Measurements from ENCODE around the gene MASP2.
"Not testable (repeated sequence)": the region's sequence is repeated elsewhere in the genome, so short reads cannot be mapped to it uniquely, and the experiment has no call there.

Gene MASP2

DNA sequence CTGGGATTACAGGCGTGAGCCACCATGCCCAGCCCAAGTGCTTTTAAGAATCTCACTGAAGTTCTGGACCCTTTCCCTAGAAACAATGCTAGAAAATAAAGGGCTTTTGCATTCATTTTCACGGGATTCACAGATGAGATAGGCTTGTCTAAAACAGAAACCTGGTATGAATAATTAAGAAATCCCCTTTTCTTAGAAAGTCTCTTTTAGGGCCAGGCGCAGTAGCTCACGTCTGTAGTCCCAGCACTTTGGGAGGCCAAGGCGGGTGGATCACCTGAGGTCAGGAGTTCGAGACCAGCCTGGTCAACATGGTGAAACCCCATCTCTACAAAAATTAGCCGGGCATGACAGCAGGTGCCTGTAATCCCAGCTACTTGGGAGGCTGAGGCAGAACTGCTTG is 26.4 kb upstream of the MASP2 start:
- not testable (repeated sequence) for H4K12ac ChIP-seq (ENCODE audit: low read depth, low read length); H2AFZ ChIP-seq (ENCODE audit: insufficient read depth, low read length, poor library complexity); H3K4me3 ChIP-seq (ENCODE audit: low read depth, low read length); H3K23ac ChIP-seq (ENCODE audit: low read length); H3K14ac ChIP-seq (ENCODE audit: low read length); H2BK5ac ChIP-seq (ENCODE audit: low read depth, low read length, poor library complexity); H2AK5ac ChIP-seq (ENCODE audit: low read length); DNase-seq; H3K4me2 ChIP-seq (ENCODE audit: low read length); H3K9me3 ChIP-seq (ENCODE audit: insufficient read depth, low read depth, low read length); H3K79me2 ChIP-seq (ENCODE audit: control insufficient read depth, insufficient read depth, low read length, poor library complexity); H3K79me1 ChIP-seq (ENCODE audit: low read length); H3K18ac ChIP-seq (ENCODE audit: low read length); H4K91ac ChIP-seq (ENCODE audit: low read depth, low read length); H2BK12ac ChIP-seq (ENCODE audit: low read length); H2BK120ac ChIP-seq (ENCODE audit: insufficient read depth, low read length, poor library complexity); H3K4me1 ChIP-seq (ENCODE audit: control insufficient read depth in 1 of 2, insufficient read depth in 2 of 2, low read length in 2 of 2); H3K27ac ChIP-seq (ENCODE audit: low read depth, low read length); H4K8ac ChIP-seq (ENCODE audit: low read depth, low read length); H3K9ac ChIP-seq (ENCODE audit: low read length); H3K4ac ChIP-seq (ENCODE audit: low read depth, low read length); H3K27me3 ChIP-seq (ENCODE audit: insufficient read depth, low read length)
- no CpG with 5 or more reads among the region's 7 CpGs for WGBS (ENCODE audit: extremely low coverage, insufficient coverage, insufficient read length)
- peaks cover 77 to 86% of the 10 kb centered on the region in 2 experiments for H3K36me3 ChIP-seq (ENCODE audit: control insufficient read depth in 1 of 2, insufficient read depth in 2 of 2, low read length in 2 of 2)

DNA sequence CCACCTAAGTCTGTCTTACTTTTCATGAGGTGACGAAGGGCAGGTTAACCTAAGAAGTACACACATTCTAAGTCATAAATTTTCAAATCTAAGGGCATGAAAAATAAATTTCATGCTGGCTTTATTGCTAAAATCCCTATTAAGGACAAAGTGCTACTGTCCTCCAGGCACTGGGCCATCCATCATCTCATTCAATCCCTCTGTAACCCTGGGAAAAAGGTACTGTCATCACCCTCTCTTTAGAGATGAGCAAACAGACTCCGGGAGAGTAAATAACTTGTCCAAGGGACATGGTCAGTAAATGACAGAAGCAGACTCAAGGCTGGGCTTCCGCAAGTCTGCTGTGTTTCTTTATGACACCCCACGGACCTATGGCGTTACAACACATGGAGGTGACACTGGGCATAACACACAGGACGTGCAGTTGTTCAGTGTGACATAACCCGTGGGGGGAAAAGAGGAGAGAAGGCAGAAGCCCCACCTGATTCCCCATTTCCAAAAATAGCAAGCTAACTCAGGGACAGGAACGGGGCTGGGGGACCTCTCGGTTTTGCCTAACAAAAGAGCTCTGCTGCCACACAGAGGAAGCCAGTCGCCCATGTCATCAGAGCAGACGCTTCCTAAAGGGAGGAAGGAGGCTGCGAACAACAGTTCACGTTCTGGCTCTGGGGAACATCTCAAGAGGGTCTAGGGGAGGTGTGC is 25.3 kb upstream of the MASP2 start:
- no peak for DNase-seq
- Histone ChIP-seq H2AK5ac (ENCODE audit: low read length) (no peak overlapping the region), H3K18ac (ENCODE audit: low read length) (no peak overlapping the region), H4K91ac (ENCODE audit: low read depth, low read length) (no peak overlapping the region), H4K12ac (ENCODE audit: low read depth, low read length) (no peak overlapping the region), H3K27me3 (ENCODE audit: insufficient read depth, low read length) (no peaks in the 10 kb centered on the region), H3K23ac (ENCODE audit: low read length) (no peak overlapping the region), H2BK120ac (ENCODE audit: insufficient read depth, low read length, poor library complexity) (no peak overlapping the region), H3K4ac (ENCODE audit: low read depth, low read length) (no peak overlapping the region), H3K4me1 (ENCODE audit: control insufficient read depth in 1 of 2, insufficient read depth in 2 of 2, low read length in 2 of 2) (no peaks in the 10 kb centered on the region), H3K9ac (ENCODE audit: low read length) (no peak overlapping the region), H2BK12ac (ENCODE audit: low read length) (no peak overlapping the region), H3K36me3 (ENCODE audit: control insufficient read depth in 1 of 2, insufficient read depth in 2 of 2, low read length in 2 of 2) (peaks cover 81 to 90% of the 10 kb centered on the region in 2 experiments), H3K27ac (ENCODE audit: low read depth, low read length) (no peak overlapping the region), H3K4me3 (ENCODE audit: low read depth, low read length) (no peak overlapping the region), H3K79me1 (ENCODE audit: low read length) (no peaks in the 10 kb centered on the region), H2BK5ac (ENCODE audit: low read depth, low read length, poor library complexity) (no peak overlapping the region), H3K4me2 (ENCODE audit: low read length) (no peak overlapping the region), H4K8ac (ENCODE audit: low read depth, low read length) (no peak overlapping the region), H3K9me3 (ENCODE audit: insufficient read depth, low read depth, low read length) (no peaks in the 10 kb centered on the region), H2AFZ (ENCODE audit: insufficient read depth, low read length, poor library complexity) (no peak overlapping the region), H3K79me2 (ENCODE audit: control insufficient read depth, insufficient read depth, low read length, poor library complexity) (no peaks in the 10 kb centered on the region), H3K14ac (ENCODE audit: low read length) (no peak overlapping the region)
- no CpG with 5 or more reads among the region's 13 CpGs for WGBS (ENCODE audit: extremely low coverage, insufficient coverage, insufficient read length)

DNA sequence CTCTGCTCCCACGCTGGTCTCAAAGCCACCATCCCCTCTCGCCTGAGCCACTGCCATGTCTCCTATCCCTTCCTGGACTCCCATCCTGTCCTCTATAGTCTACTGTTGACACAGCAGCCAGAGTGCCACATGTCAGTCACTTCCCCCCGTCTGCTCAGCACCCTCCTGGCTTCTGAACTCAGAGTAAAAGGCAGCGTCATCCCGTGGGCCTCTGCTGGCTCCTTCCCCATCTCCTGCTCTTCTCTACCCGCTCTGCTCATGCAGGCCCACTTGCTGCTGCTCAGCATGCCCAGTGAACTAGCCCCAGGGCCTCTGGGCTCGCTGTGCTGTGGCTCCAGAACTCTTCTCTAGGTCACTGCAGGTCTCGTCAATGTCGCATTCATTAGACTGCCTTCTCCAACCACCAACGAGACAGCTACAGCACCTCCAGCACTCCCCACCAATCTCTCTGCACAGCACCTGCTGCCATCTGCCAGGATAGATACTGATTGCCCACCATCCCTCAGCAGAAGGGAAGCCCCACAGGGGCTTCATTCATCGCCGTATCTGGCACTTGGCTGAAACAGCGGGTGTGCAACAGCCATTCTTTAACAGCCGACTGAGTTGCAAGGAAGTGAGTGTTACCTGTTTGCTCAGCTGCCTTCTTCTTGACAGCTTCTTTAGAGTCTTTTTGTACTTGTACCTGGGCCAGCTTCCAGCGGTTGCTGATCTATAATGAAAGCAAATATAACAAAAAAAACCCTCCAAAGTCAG is 24.6 kb upstream of the MASP2 start:
- Histone ChIP-seq H3K4me3 (ENCODE audit: low read depth, low read length) (no peak overlapping the region), H2AK5ac (ENCODE audit: low read length) (no peak overlapping the region), H4K8ac (ENCODE audit: low read depth, low read length) (no peak overlapping the region), H4K91ac (ENCODE audit: low read depth, low read length) (no peak overlapping the region), H3K9ac (ENCODE audit: low read length) (no peak overlapping the region), H3K27ac (ENCODE audit: low read depth, low read length) (no peak overlapping the region), H3K23ac (ENCODE audit: low read length) (no peak overlapping the region), H2AFZ (ENCODE audit: insufficient read depth, low read length, poor library complexity) (no peak overlapping the region), H4K12ac (ENCODE audit: low read depth, low read length) (no peak overlapping the region), H3K36me3 (ENCODE audit: control insufficient read depth in 1 of 2, insufficient read depth in 2 of 2, low read length in 2 of 2) (peaks cover 76 to 85% of the 10 kb centered on the region in 2 experiments), H2BK12ac (ENCODE audit: low read length) (no peak overlapping the region), H3K18ac (ENCODE audit: low read length) (no peak overlapping the region), H3K4ac (ENCODE audit: low read depth, low read length) (no peak overlapping the region), H3K14ac (ENCODE audit: low read length) (no peak overlapping the region), H2BK5ac (ENCODE audit: low read depth, low read length, poor library complexity) (no peak overlapping the region), H3K4me2 (ENCODE audit: low read length) (no peak overlapping the region), H3K27me3 (ENCODE audit: insufficient read depth, low read length) (no peaks in the 10 kb centered on the region), H3K79me2 (ENCODE audit: control insufficient read depth, insufficient read depth, low read length, poor library complexity) (no peaks in the 10 kb centered on the region), H3K9me3 (ENCODE audit: insufficient read depth, low read depth, low read length) (no peaks in the 10 kb centered on the region), H3K4me1 (ENCODE audit: control insufficient read depth in 1 of 2, insufficient read depth in 2 of 2, low read length in 2 of 2) (no peaks in the 10 kb centered on the region), H3K79me1 (ENCODE audit: low read length) (no peaks in the 10 kb centered on the region), H2BK120ac (ENCODE audit: insufficient read depth, low read length, poor library complexity) (no peak overlapping the region)
- WGBS (ENCODE audit: extremely low coverage, insufficient coverage, insufficient read length) = no CpG with 5 or more reads among the region's 15 CpGs
- no peak for DNase-seq

DNA sequence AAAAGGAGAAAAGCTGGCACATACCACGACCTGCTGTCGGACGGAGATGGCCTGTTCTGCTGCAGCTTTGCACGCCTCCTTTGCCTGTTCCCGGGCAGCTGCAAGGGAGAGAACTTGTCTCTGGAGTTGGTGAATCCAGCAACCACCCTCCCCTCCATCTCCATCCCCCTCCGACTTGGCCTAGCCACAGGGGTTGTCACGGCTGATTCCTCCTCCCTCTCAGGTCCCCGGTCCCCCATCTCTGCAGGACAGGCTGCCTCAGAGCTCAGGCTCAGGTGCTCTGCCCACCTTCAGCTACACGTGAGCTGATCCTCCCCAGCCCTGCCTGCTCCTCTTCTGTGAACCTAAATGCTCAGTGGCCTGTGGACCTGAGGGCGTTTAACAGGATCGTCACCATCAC is 23.8 kb upstream of the MASP2 start:
- Histone ChIP-seq H4K8ac (ENCODE audit: low read depth, low read length) (no peak overlapping the region), H3K14ac (ENCODE audit: low read length) (no peak overlapping the region), H4K12ac (ENCODE audit: low read depth, low read length) (no peak overlapping the region), H2BK12ac (ENCODE audit: low read length) (no peak overlapping the region), H3K9me3 (ENCODE audit: insufficient read depth, low read depth, low read length) (no peaks in the 10 kb centered on the region), H3K79me1 (ENCODE audit: low read length) (no peaks in the 10 kb centered on the region), H3K18ac (ENCODE audit: low read length) (no peak overlapping the region), H3K23ac (ENCODE audit: low read length) (no peak overlapping the region), H3K27ac (ENCODE audit: low read depth, low read length) (no peak overlapping the region), H2BK120ac (ENCODE audit: insufficient read depth, low read length, poor library complexity) (no peak overlapping the region), H3K4ac (ENCODE audit: low read depth, low read length) (no peak overlapping the region), H3K27me3 (ENCODE audit: insufficient read depth, low read length) (no peaks in the 10 kb centered on the region), H2AK5ac (ENCODE audit: low read length) (no peak overlapping the region), H3K9ac (ENCODE audit: low read length) (no peak overlapping the region), H3K79me2 (ENCODE audit: control insufficient read depth, insufficient read depth, low read length, poor library complexity) (no peaks in the 10 kb centered on the region), H3K36me3 (ENCODE audit: control insufficient read depth in 1 of 2, insufficient read depth in 2 of 2, low read length in 2 of 2) (peaks cover 75 to 85% of the 10 kb centered on the region in 2 experiments), H2AFZ (ENCODE audit: insufficient read depth, low read length, poor library complexity) (no peak overlapping the region), H3K4me1 (ENCODE audit: control insufficient read depth in 1 of 2, insufficient read depth in 2 of 2, low read length in 2 of 2) (no peaks in the 10 kb centered on the region), H3K4me2 (ENCODE audit: low read length) (no peak overlapping the region), H2BK5ac (ENCODE audit: low read depth, low read length, poor library complexity) (no peak overlapping the region), H3K4me3 (ENCODE audit: low read depth, low read length) (no peak overlapping the region), H4K91ac (ENCODE audit: low read depth, low read length) (no peak overlapping the region)
- DNase-seq = no peak
- WGBS (ENCODE audit: extremely low coverage, insufficient coverage, insufficient read length) = no CpG with 5 or more reads among the region's 11 CpGs
